Measurements from ENCODE around the gene SEL1L2. TPM values are rescaled to one million over a fixed set of nuclear protein-coding genes. Genes with fewer than 3 reads are reported as not detected.
A peak's percentile ranks its signal among the peaks of the same experiment; 100 is the strongest.

The SEL1L2 gene
- total RNA-seq, 1 donor from 2014 or later, result not detected

GRCh38 chr20:13819885-13820645 lies 170.3 kb downstream of the SEL1L2 start:
- DNase-seq (ENCODE audit: low spot score) (peak; percentile 51), ATAC-seq (peak; percentile 91)

- ATAC-seq, result no peak
- DNase-seq (ENCODE audit: low spot score), result no peak
Measured at GRCh38 chr20:13817342-13817741, 173.1 kb downstream of the SEL1L2 start.

GRCh38 chr20:13816757-13817156 lies 173.7 kb downstream of the SEL1L2 start:
- DNase-seq (ENCODE audit: low spot score), result no peak
- no peak for ATAC-seq

- DNase-seq (ENCODE audit: low spot score), result no peak
Measured at GRCh38 chr20:13814672-13815071, 175.7 kb downstream of the SEL1L2 start.

GRCh38 chr20:13813910-13814309 lies 176.5 kb downstream of the SEL1L2 start:
- peak; percentile 62 for ATAC-seq
- no peak for DNase-seq (ENCODE audit: low spot score)

More at GRCh38 chr20:13814672-13815071, 175.7 kb downstream of the SEL1L2 start:
- peak; percentile 88 for ATAC-seq

- no peak for DNase-seq (ENCODE audit: low spot score)
- no peak for ATAC-seq
Measured at GRCh38 chr20:13810446-13810845, 180.0 kb downstream of the SEL1L2 start.

GRCh38 chr20:13809855-13810254 lies 180.6 kb downstream of the SEL1L2 start:
- DNase-seq (ENCODE audit: low spot score) (no peak), ATAC-seq (no peak)

- DNase-seq (ENCODE audit: low spot score), result no peak
- ATAC-seq, result no peak
Measured at GRCh38 chr20:13809373-13809772, 181.0 kb downstream of the SEL1L2 start.

- DNase-seq (ENCODE audit: low spot score) (peak; percentile 98), ATAC-seq (peak; percentile 98)
Measured at GRCh38 chr20:13800728-13801134, 189.7 kb downstream of the SEL1L2 start.

GRCh38 chr20:13799974-13800373 lies 190.4 kb downstream of the SEL1L2 start:
- DNase-seq (ENCODE audit: low spot score) (no peak), ATAC-seq (peak; percentile 35)

Other genes starting within 250 kb of the SEL1L2 start
- 4.2 TPM for gene ESF1, start 205.7 kb downstream of the SEL1L2 start, total RNA-seq
- gene NDUFAF5, start 205.6 kb downstream of the SEL1L2 start, total RNA-seq, result 12.4 TPM
- 3.7 TPM for gene MACROD2, start 4.9 kb upstream of the SEL1L2 start, total RNA-seq